HepG2 (cell line): Measurements from ENCODE around the gene TCF7L2. TPM values are rescaled to one million over a fixed set of nuclear protein-coding genes. Genes with fewer than 3 reads are reported as not detected.

Experiments
- ATAC-seq: fragments of 200-7000 bp; cut with Tn5 transposase; 3 replicates; pipeline ENCODE4 v1.9.1; 2020; ENCODE audit warnings: mild to moderate bottlenecking, moderate library complexity
- BruUV-seq: library from RNA; stranded (reverse); fragments of 400-500 nt; replicated peaks from 2 replicates; lab custom pipeline; 2021; lab: Mats Ljungman, UMichigan
- CTCF ChIA-PET: fragments of 300-600 bp; formaldehyde crosslinking; extraction: SDS; loops from one replicate; lab custom pipeline; 2021; ENCODE audit warnings: low total read pairs, inconsistent platforms, low intra/inter-chr PET ratio; lab: Yijun Ruan, JAX
- POLR2A ChIA-PET: fragments of 350-600 bp; sonication (Branson Sonifier 250); formaldehyde crosslinking; loops from one replicate; lab custom pipeline; 2020; ENCODE audit warnings: antibody characterized with exemption, inconsistent platforms; lab: Yijun Ruan, JAX
- DNase-seq: peaks from one replicate; pipeline ENCODE4 v3.0.0-alpha.2; 2015; ENCODE audit warnings: low spot score
- FAIRE-seq: peaks from 3 replicates; lab custom pipeline; 2011; peaks lifted over from hg19 to GRCh38; lab: Jason Lieb, UNC
- H2AFZ ChIP-seq: one replicate; pipeline ENCODE4 v1.6.1; 2011; ENCODE audit warnings: low read length, inconsistent platforms
- H3K27ac ChIP-seq: fragments of 300-600 bp; 3 replicates; pipeline ENCODE4 v1.8.0; 2011; ENCODE audit warnings: mixed run types, mild to moderate bottlenecking, mixed read lengths, low read length, inconsistent platforms; ENCODE audit not compliant: insufficient read depth; ENCODE audit errors: extremely low read length
- H3K27me3 ChIP-seq, 2 experiments: fragments of 200-600 bp in 1 of 2; 2 replicates in 1 of 2; 3 replicates in 1 of 2; pipeline versions ENCODE4 v1.6.0 to v1.8.0; 2011; ENCODE audit warnings: low read length in 2 of 2, mild to moderate bottlenecking in 2 of 2, moderate library complexity in 2 of 2, inconsistent platforms in 1 of 2; ENCODE audit not compliant: insufficient read depth in 2 of 2, control insufficient read depth in 1 of 2
- H3K36me3 ChIP-seq, 2 experiments: fragments of 200-600 bp in 1 of 2; replicated peaks in 1 of 2; 2 replicates in 1 of 2; 3 replicates in 1 of 2; pipeline versions ENCODE4 v1.5.1 to v1.8.0; 2011; ENCODE audit warnings: low read length in 2 of 2, inconsistent platforms in 1 of 2; ENCODE audit not compliant: insufficient read depth in 2 of 2, control insufficient read depth in 1 of 2
- H3K4me1 ChIP-seq: 2 replicates; pipeline ENCODE4 v1.5.1; 2012; ENCODE audit warnings: low read length, inconsistent platforms; ENCODE audit not compliant: insufficient read depth
- H3K4me2 ChIP-seq: 2 replicates; pipeline ENCODE4 v1.6.0; 2011; ENCODE audit warnings: low read depth, low read length, inconsistent platforms
- H3K4me3 ChIP-seq, 3 experiments: fragments of 200-600 bp in 1 of 3; sonication (generic), shearing (Covaris generic) in 1 of 3; replicated peaks in 1 of 3; 2 replicates each; pipeline ENCODE4 v1.5.1; 2011 to 2016; ENCODE audit warnings: low read length in 3 of 3, inconsistent platforms in 2 of 3, low read depth in 2 of 3, mild to moderate bottlenecking in 2 of 3, control low read depth in 1 of 3, mixed read lengths in 1 of 3; ENCODE audit not compliant: insufficient read depth in 1 of 3
- H3K79me2 ChIP-seq: one replicate; pipeline ENCODE4 v1.6.1; 2011; ENCODE audit warnings: low read length, inconsistent platforms; ENCODE audit not compliant: insufficient read depth
- H3K9ac ChIP-seq: 2 replicates; pipeline ENCODE4 v1.6.0; 2011; ENCODE audit warnings: mild to moderate bottlenecking, low read depth, low read length, inconsistent platforms; ENCODE audit not compliant: insufficient read depth
- H3K9me3 ChIP-seq: 2 replicates; pipeline ENCODE4 v1.5.1; 2012; ENCODE audit warnings: mild to moderate bottlenecking, low read length
- H4K20me1 ChIP-seq: 2 replicates; pipeline ENCODE4 v1.6.0; 2011; ENCODE audit warnings: inconsistent platforms, mild to moderate bottlenecking, low read length, moderate library complexity; ENCODE audit not compliant: insufficient read depth
- CBX5 ChIP-seq: sonication (generic); formaldehyde crosslinking; IDR thresholded peaks from 2 replicates; pipeline ENCODE4 v1.4.0; 2020; ENCODE audit warnings: missing genetic modification reagents, borderline replicate concordance
- HDAC1 ChIP-seq: sonication (generic); formaldehyde crosslinking; IDR thresholded peaks from 2 replicates; pipeline ENCODE4 v1.5.1; 2020; ENCODE audit warnings: mild to moderate bottlenecking, missing genetic modification reagents
- SNAI1 ChIP-seq: sonication (generic); formaldehyde crosslinking; IDR thresholded peaks from 2 replicates; pipeline ENCODE4 v1.5.0; 2020; ENCODE audit warnings: mild to moderate bottlenecking, missing genetic modification reagents, borderline replicate concordance
- TBX2 ChIP-seq: sonication (generic); formaldehyde crosslinking; IDR thresholded peaks from 2 replicates; pipeline ENCODE4 v1.5.0; 2020; ENCODE audit warnings: missing genetic modification reagents, mild to moderate bottlenecking, borderline replicate concordance
- ZNF879 ChIP-seq: sonication (generic); formaldehyde crosslinking; IDR thresholded peaks from 2 replicates; pipeline ENCODE4 v1.8.1; 2023; ENCODE audit warnings: missing genetic modification reagents
- WGBS: methylation state at CpG from one replicate; pipeline ENCODE4 v1.1.6; 2017; ENCODE audit warnings: low lambda C conversion rate; 5-methylcytosine and 5-hydroxymethylcytosine counted together
- in situ Hi-C: cut with HindIII; loops from 2 replicates; pipeline ENCODE4 v1.10.0; 2017; ENCODE audit warnings: low pct_unique_long_range_greater_than_20kb; ENCODE audit not compliant: extremely low pct_ligation_motif_present
- intact Hi-C: fragments of 100-400 bp; cut with micrococcal nuclease; formaldehyde crosslinking; loops from one replicate; pipeline ENCODE4 v1.10.0; 2022; ENCODE audit not compliant: unreplicated experiment
- polyA plus RNA-seq, 8 experiments: library from polyadenylated mRNA; depleted of rRNA in 3 of 8; stranded (reverse) in 7 of 8; unstranded in 1 of 8; fragments of >200 nt; fragmentation: Illumina TruSeq in 4 of 8; extraction: Trizol in 4 of 8; gene quantifications; 2 replicates each; pipeline versions ENCODE4 v1.2.1 to v1.2.3, GENCODE V29; 2011 to 2016; ENCODE audit warnings: low read depth in 4 of 8, missing spikeins in 1 of 8, mixed read lengths in 1 of 8; ENCODE audit not compliant: insufficient read depth in 1 of 8
- total RNA-seq, 5 experiments: library from RNA; depleted of rRNA; stranded (reverse); fragments of >200 nt; fragmentation: Illumina TruSeq; extraction: Trizol; gene quantifications; 2 replicates each; pipeline ENCODE4 v1.2.3, GENCODE V29; 2016; ENCODE audit warnings: low read depth in 1 of 5
- TF ChIP-seq, protein P1 (sequence below): sonication (generic); formaldehyde crosslinking; IDR thresholded peaks from 2 replicates; pipeline ENCODE4 v1.9.0; 2021; ENCODE audit warnings: mild to moderate bottlenecking, missing genetic modification reagents
- TF ChIP-seq, protein P2 (sequence below): sonication (generic); formaldehyde crosslinking; IDR thresholded peaks from 2 replicates; pipeline ENCODE4 v1.4.0; 2020; ENCODE audit warnings: missing genetic modification reagents, mild to moderate bottlenecking, borderline replicate concordance

Gene TCF7L2
- total and polyA plus RNA-seq, 2 of the 13 experiments (the other 11 are each of a cell fraction or from before 2014, with no cell fraction given): 3.9 to 13.7 TPM

DNA sequence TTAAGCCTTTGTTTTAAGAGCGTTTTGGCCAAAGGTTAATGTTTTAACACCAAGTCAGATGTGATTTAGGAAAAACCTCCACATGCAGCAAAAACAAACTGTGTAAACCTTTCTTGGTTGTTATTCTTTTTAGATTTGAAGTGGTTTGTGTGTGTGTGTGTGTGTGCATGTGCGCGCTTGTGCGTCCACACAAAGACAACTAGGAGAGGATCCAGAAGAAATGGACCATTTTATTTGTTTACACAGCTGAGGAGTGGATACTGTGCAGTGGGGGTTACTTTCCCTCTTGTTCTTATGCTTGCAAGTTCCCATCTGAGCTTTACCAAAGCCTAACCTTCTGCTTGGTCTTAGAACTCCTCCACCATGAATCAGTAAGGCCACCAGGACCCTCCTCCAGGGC, 20.0 kb downstream of the TCF7L2 start:
- Histone ChIP-seq H3K9ac (no peak overlapping the region), H3K4me3 (no peak overlapping the region), H3K79me2 (peaks cover 86% of the 10 kb centered on the region), H3K4me1 (peaks cover 39% of the 10 kb centered on the region), H3K27me3 (no peaks in the 10 kb centered on the region), H3K9me3 (no peaks in the 10 kb centered on the region), H3K27ac (no peak overlapping the region), H4K20me1 (peaks cover 82% of the 10 kb centered on the region), H2AFZ (no peak overlapping the region), H3K36me3 (peaks cover 20 to 54% of the 10 kb centered on the region in 2 experiments), H3K4me2 (no peak overlapping the region)
- ATAC-seq: no peak
- DNase-seq: no peak
- ChIA-PET CTCF (no interaction called here), POLR2A (no interaction called here)
- intact Hi-C loops (no loop called here), in situ Hi-C loops (no loop called here)
- BruUV-seq: no TSS peak
- WGBS: 87% methylated on average over 4 of the region's 4 CpGs
- FAIRE-seq: no peak
- TF ChIP-seq CBX5 (CRISPR knock-in tag) (no peak), ZNF879 (CRISPR knock-in tag) (no peak), HDAC1 (CRISPR knock-in tag) (peak; percentile 17; the same call in 1 of the 2 replicates), SNAI1 (CRISPR knock-in tag) (0 out of 2 replicates have a peak, but pooled peaks have one; percentile 4), TBX2 (CRISPR knock-in tag) (0 out of 2 replicates have a peak, but pooled peaks have one; percentile 1)
- TF ChIP-seq, protein P1, sequence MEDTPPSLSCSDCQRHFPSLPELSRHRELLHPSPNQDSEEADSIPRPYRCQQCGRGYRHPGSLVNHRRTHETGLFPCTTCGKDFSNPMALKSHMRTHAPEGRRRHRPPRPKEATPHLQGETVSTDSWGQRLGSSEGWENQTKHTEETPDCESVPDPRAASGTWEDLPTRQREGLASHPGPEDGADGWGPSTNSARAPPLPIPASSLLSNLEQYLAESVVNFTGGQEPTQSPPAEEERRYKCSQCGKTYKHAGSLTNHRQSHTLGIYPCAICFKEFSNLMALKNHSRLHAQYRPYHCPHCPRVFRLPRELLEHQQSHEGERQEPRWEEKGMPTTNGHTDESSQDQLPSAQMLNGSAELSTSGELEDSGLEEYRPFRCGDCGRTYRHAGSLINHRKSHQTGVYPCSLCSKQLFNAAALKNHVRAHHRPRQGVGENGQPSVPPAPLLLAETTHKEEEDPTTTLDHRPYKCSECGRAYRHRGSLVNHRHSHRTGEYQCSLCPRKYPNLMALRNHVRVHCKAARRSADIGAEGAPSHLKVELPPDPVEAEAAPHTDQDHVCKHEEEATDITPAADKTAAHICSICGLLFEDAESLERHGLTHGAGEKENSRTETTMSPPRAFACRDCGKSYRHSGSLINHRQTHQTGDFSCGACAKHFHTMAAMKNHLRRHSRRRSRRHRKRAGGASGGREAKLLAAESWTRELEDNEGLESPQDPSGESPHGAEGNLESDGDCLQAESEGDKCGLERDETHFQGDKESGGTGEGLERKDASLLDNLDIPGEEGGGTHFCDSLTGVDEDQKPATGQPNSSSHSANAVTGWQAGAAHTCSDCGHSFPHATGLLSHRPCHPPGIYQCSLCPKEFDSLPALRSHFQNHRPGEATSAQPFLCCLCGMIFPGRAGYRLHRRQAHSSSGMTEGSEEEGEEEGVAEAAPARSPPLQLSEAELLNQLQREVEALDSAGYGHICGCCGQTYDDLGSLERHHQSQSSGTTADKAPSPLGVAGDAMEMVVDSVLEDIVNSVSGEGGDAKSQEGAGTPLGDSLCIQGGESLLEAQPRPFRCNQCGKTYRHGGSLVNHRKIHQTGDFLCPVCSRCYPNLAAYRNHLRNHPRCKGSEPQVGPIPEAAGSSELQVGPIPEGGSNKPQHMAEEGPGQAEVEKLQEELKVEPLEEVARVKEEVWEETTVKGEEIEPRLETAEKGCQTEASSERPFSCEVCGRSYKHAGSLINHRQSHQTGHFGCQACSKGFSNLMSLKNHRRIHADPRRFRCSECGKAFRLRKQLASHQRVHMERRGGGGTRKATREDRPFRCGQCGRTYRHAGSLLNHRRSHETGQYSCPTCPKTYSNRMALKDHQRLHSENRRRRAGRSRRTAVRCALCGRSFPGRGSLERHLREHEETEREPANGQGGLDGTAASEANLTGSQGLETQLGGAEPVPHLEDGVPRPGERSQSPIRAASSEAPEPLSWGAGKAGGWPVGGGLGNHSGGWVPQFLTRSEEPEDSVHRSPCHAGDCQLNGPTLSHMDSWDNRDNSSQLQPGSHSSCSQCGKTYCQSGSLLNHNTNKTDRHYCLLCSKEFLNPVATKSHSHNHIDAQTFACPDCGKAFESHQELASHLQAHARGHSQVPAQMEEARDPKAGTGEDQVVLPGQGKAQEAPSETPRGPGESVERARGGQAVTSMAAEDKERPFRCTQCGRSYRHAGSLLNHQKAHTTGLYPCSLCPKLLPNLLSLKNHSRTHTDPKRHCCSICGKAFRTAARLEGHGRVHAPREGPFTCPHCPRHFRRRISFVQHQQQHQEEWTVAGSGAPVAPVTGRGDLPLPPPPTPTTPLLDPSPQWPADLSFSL (CRISPR knock-in tag): no peak
- TF ChIP-seq, protein P2, sequence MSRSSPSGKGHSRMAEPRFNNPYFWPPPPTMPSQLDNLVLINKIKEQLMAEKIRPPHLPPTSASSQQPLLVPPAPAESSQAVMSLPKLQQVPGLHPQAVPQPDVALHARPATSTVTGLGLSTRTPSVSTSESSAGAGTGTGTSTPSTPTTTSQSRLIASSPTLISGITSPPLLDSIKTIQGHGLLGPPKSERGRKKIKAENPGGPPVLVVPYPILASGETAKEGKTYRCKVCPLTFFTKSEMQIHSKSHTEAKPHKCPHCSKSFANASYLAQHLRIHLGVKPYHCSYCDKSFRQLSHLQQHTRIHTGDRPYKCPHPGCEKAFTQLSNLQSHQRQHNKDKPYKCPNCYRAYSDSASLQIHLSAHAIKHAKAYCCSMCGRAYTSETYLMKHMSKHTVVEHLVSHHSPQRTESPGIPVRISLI (CRISPR knock-in tag): no peak
